H1 (cell line): ENCODE data around the gene NOP9. TPM values are rescaled to one million over a fixed set of nuclear protein-coding genes. Genes with fewer than 3 reads are reported as not detected.

ENCODE experiments used
- CHD2 ChIP-seq: IDR thresholded peaks from 2 replicates; pipeline ENCODE4 v1.6.1; 2012; ENCODE audit warnings: low read length, improper control_type of control experiment
- CHD7 ChIP-seq: fragments of 300-600 bp; sonication (generic); IDR thresholded peaks from 2 replicates; pipeline ENCODE4 v1.7.1; 2012; ENCODE audit warnings: low read length, moderate library complexity, mild to moderate bottlenecking, inconsistent platforms; ENCODE audit not compliant: insufficient replicate concordance
- CREB1 ChIP-seq: IDR thresholded peaks from 2 replicates; pipeline ENCODE4 v1.6.1; 2012; ENCODE audit warnings: inconsistent platforms
- CTBP2 ChIP-seq: IDR thresholded peaks from 2 replicates; pipeline ENCODE4 v1.7.0; 2011; ENCODE audit warnings: borderline replicate concordance, mild to moderate bottlenecking, moderate library complexity, mixed read lengths, low read length; ENCODE audit not compliant: insufficient read depth, insufficient read length
- JUND ChIP-seq: IDR thresholded peaks from 2 replicates; pipeline ENCODE4 v1.6.1; 2011; ENCODE audit warnings: mild to moderate bottlenecking, improper control_type of control experiment, low read length
- KDM4A ChIP-seq: IDR thresholded peaks from one replicate; pipeline ENCODE4 v1.7.1; 2012; ENCODE audit warnings: low read depth, mild to moderate bottlenecking, moderate library complexity, low read length, inconsistent platforms; ENCODE audit not compliant: severe bottlenecking
- SP1 ChIP-seq: IDR thresholded peaks from 2 replicates; pipeline ENCODE4 v1.6.1; 2011; ENCODE audit warnings: low read depth, low read length
- TCF12 ChIP-seq: IDR thresholded peaks from 2 replicates; pipeline ENCODE4 v1.6.1; 2011; ENCODE audit warnings: low read depth, mild to moderate bottlenecking, low read length
- polyA plus RNA-seq, 7 experiments: library from polyadenylated mRNA; depleted of rRNA in 3 of 7; stranded (reverse) in 5 of 7; unstranded in 2 of 7; fragments of >200 nt in 5 of 7; fragments of 200-250 nt in 2 of 7; gene quantifications; 1 replicate in 5 of 7; 2 replicates in 1 of 7; 4 replicates in 1 of 7; pipeline versions ENCODE4 v1.2.1 to v1.2.3, GENCODE V29; 2011 to 2013; ENCODE audit warnings: missing spikeins in 2 of 7, mixed read lengths in 2 of 7
- total RNA-seq: library from RNA; stranded (reverse); fragmentation: NEBNext Ultra II Directional; extraction: Animal tissue kit (Norgen Biotek cat#: 25700); gene quantifications from 2 replicates; pipeline ENCODE4 v1.2.1, GENCODE V29; 2021
- TF ChIP-seq, protein P1 (sequence below): IDR thresholded peaks from 2 replicates; pipeline ENCODE4 v1.6.1; 2011; ENCODE audit warnings: low read length, improper control_type of control experiment
- TF ChIP-seq, protein P2 (sequence below): IDR thresholded peaks from 2 replicates; pipeline ENCODE4 v1.6.1; 2012; ENCODE audit warnings: inconsistent platforms

NOP9 gene
- total and polyA plus RNA-seq, 2 of the 8 experiments (the other 6 are each of a cell fraction or from before 2014, with no cell fraction given) = 17.8 to 34.8 TPM

DNA sequence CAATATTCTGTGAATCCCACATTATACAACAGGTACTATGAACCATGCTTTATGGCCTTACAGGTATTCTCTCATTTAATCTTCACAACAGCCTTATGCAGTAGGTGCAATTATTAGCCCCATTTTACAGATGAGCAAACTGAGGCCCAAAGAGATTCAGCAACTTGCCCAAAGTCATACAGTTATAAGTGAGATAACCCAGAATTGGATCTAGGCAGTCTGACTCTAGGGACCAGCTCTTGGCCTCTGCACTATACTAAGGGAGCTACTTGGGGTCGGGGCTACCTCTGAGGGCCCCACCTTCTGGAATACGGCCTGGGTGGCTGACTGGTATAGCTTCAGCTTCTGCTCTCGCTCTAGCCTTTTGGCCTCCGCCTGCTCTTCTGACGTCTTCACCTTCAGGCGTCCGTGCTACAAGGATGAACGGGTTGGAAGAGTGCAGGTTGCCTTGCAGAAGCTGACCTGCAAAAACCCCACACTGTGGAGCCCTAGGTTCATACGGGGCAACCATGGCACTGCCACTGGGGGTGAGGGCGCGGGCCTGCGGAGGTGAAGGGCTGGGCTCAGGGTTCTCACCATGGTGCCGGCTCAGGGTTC lies 29.0 kb upstream of the NOP9 start (continued):
- TF ChIP-seq, protein P1, sequence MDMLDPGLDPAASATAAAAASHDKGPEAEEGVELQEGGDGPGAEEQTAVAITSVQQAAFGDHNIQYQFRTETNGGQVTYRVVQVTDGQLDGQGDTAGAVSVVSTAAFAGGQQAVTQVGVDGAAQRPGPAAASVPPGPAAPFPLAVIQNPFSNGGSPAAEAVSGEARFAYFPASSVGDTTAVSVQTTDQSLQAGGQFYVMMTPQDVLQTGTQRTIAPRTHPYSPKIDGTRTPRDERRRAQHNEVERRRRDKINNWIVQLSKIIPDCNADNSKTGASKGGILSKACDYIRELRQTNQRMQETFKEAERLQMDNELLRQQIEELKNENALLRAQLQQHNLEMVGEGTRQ = no peak
- TF ChIP-seq SP1 (no peak), CTBP2 (peak; percentile 23), KDM4A (no peak), CREB1 (no peak), CHD7 (no peak), TCF12 (no peak), JUND (no peak), CHD2 (no peak)
- TF ChIP-seq, protein P2, sequence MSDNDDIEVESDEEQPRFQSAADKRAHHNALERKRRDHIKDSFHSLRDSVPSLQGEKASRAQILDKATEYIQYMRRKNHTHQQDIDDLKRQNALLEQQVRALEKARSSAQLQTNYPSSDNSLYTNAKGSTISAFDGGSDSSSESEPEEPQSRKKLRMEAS = no peak
